ENCODE measurements around the gene GMDS.

GMDS gene

GRCh38 chr6:1617466-1618310 is 627.7 kb downstream of the GMDS start:
- DNase-seq, result no peak

- no peak for DNase-seq
These were observed 628.5 kb downstream of the GMDS start for GRCh38 chr6:1616701-1617463.

DNA sequence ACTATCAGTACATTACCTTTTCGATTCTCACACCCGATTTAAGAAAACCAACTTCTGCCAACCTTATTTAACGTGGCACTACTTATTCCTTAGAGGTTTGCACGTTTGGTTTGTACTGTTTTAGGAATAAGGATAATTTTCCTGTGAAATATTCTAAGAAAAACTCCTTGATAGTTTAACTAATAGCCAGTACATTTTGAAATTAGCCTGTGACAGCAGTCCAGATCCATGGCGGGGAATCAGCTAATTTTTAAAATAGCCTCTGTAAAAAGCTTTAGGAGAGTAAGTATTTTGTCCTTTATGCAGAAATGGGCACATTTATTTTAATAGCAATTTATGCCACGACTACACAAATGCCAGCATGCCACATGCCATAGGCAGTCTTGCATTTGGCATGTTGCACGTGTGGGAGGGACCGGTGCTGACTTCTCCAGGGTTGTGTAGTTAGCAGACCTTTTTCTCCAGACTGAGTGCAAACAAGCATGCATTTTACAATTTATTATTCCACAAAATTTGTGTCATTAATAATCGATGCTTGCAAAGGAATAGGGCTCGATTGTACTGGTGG is 629.5 kb downstream of the GMDS start:
- no peak for DNase-seq

DNA sequence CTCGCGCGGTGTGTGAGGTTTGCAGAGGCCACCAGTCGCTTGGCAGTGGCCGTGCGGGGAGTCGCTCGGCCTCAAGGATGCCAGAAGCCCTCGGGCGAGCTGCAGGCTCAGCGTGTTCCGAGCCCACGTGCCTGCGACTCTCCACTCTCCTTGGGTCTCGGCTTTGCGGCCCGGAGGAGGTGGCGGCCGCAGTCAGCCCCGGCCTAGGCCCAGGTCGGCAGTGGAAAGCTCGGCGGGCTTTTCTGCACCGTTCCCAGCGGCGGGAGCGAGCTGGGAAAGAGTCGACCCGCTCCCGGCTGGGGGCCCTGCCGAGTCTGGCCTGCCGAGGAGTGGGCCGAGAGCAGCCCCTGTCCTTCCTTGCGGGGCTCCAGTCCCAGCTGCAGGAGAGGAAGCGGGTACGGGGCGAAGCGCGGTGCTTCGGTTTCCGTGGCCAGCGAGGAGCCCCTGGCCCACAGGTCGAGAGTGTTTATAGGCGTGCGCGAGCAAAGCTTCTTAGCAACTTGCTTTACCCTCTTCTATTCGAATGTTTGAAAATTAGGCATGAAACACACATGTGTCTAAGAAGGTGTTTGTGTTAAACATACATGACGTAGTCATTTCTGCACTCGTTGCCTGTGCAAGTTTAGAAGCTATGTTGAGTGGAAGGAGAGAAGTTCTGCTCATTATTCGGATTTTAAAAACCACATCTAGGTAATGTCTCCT is 630.1 kb downstream of the GMDS start:
- DNase-seq, result no peak

DNA sequence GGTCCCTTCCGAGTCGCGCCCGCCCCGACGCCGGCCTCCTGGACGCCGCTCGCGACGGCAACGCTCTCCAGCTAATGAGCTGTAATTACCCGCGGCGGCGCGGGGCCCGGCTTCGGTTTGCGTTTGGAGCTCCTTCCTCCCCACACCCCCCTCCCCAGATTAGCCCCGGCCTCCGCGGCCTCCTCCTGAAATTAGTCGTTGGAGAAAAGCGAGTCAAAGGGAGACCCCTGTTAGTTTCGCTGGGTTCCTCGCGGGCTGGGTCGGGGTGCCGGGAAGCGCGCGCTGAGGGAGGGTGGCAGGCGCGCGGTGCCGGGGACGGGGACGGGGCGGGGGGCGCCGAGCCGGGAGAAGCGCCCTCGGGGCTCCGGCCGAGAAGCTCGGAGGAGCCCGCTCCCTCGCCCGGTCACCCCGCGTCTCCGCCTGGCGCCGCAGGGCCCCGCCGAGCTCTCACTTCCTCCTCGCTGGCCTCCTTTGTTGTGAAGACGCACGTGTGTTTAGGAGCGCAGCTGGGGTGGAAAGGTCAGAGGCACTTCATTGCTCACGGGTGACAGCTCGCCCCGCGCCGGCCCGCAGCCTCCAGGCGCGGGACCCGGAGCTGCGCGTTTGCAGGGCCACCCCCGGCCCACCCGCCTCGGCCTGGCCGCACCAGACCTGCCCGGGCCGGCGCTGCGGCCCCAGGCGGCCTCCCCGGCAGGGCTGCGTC is 630.8 kb downstream of the GMDS start:
- DNase-seq, result no peak

GRCh38 chr6:1613688-1614447 is 631.5 kb downstream of the GMDS start:
- no peak for DNase-seq

- no peak for DNase-seq
These were observed 632.1 kb downstream of the GMDS start for GRCh38 chr6:1613346-1613687.

DNA sequence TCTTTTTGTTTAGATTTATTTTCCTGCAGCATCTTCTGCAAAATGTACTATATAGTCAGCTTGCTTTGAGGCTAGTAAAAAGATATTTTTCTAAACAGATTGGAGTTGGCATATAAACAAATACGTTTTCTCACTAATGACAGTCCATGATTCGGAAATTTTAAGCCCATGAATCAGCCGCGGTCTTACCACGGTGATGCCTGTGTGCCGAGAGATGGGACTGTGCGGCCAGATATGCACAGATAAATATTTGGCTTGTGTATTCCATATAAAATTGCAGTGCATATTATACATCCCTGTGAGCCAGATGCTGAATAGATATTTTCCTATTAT is 632.5 kb downstream of the GMDS start:
- no peak for DNase-seq

DNA sequence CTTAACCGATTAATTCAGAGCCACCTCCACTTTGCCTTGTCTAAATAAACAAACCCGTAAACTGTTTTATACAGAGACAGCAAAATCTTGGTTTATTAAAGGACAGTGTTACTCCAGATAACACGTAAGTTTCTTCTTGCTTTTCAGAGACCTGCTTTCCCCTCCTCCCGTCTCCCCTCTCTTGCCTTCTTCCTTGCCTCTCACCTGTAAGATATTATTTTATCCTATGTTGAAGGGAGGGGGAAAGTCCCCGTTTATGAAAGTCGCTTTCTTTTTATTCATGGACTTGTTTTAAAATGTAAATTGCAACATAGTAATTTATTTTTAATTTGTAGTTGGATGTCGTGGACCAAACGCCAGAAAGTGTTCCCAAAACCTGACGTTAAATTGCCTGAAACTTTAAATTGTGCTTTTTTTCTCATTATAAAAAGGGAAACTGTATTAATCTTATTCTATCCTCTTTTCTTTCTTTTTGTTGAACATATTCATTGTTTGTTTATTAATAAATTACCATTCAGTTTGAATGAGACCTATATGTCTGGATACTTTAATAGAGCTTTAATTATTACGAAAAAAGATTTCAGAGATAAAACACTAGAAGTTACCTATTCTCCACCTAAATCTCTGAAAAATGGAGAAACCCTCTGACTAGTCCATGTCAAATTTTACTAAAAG is 633.0 kb downstream of the GMDS start:
- DNase-seq, result no peak

DNA sequence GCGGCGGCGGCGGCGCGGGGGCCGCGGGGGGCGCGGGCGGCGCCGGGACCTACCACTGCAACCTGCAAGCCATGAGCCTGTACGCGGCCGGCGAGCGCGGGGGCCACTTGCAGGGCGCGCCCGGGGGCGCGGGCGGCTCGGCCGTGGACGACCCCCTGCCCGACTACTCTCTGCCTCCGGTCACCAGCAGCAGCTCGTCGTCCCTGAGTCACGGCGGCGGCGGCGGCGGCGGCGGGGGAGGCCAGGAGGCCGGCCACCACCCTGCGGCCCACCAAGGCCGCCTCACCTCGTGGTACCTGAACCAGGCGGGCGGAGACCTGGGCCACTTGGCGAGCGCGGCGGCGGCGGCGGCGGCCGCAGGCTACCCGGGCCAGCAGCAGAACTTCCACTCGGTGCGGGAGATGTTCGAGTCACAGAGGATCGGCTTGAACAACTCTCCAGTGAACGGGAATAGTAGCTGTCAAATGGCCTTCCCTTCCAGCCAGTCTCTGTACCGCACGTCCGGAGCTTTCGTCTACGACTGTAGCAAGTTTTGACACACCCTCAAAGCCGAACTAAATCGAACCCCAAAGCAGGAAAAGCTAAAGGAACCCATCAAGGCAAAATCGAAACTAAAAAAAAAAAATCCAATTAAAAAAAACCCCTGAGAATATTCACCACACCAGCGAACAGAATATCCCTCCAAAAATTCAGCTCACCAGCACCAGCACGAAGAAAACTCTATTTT is 633.7 kb downstream of the GMDS start:
- no peak for DNase-seq

- DNase-seq, result no peak
These were observed 634.2 kb downstream of the GMDS start for GRCh38 chr6:1611322-1611571.

DNA sequence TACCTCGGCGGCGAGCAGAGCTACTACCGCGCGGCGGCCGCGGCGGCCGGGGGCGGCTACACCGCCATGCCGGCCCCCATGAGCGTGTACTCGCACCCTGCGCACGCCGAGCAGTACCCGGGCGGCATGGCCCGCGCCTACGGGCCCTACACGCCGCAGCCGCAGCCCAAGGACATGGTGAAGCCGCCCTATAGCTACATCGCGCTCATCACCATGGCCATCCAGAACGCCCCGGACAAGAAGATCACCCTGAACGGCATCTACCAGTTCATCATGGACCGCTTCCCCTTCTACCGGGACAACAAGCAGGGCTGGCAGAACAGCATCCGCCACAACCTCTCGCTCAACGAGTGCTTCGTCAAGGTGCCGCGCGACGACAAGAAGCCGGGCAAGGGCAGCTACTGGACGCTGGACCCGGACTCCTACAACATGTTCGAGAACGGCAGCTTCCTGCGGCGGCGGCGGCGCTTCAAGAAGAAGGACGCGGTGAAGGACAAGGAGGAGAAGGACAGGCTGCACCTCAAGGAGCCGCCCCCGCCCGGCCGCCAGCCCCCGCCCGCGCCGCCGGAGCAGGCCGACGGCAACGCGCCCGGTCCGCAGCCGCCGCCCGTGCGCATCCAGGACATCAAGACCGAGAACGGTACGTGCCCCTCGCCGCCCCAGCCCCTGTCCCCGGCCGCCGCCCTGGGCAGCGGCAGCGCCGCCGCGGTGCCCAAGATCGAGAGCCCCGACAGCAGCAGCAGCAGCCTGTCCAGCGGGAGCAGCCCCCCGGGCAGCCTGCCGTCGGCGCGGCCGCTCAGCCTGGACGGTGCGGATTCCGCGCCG is 634.7 kb downstream of the GMDS start:
- no peak for DNase-seq

DNA sequence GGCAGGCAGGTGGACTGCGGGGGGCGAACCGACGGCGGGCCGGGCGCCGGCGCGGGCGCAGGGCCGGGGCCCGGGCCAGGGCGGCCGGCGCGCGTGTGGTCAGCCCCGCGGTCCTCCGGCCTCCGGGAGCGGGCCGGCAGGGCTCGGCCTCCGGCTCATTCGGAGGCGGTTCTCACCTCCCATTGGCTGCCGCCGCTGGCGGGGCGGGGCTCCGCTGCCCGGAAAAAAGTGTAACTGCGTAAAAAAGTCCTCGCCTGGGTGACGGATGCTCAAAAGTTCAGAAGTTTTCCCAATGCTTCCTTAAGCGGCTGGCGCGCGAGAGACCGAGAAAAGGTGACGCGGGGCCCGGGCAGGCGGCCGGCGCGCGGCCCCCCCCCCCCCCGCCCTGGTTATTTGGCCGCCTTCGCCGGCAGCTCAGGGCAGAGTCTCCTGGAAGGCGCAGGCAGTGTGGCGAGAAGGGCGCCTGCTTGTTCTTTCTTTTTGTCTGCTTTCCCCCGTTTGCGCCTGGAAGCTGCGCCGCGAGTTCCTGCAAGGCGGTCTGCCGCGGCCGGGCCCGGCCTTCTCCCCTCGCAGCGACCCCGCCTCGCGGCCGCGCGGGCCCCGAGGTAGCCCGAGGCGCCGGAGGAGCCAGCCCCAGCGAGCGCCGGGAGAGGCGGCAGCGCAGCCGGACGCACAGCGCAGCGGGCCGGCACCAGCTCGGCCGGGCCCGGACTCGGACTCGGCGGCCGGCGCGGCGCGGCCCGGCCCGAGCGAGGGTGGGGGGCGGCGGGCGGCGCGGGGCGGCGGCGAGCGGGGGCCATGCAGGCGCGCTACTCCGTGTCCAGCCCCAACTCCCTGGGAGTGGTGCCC is 635.5 kb downstream of the GMDS start, which contains the start of gene FOXC1:
FOXC1 (plus strand) TSS at position 268 of the 849 bp plus-strand sequence; CDS start at position 799, 531 bp downstream.
- peak; percentile 63 for DNase-seq

DNA sequence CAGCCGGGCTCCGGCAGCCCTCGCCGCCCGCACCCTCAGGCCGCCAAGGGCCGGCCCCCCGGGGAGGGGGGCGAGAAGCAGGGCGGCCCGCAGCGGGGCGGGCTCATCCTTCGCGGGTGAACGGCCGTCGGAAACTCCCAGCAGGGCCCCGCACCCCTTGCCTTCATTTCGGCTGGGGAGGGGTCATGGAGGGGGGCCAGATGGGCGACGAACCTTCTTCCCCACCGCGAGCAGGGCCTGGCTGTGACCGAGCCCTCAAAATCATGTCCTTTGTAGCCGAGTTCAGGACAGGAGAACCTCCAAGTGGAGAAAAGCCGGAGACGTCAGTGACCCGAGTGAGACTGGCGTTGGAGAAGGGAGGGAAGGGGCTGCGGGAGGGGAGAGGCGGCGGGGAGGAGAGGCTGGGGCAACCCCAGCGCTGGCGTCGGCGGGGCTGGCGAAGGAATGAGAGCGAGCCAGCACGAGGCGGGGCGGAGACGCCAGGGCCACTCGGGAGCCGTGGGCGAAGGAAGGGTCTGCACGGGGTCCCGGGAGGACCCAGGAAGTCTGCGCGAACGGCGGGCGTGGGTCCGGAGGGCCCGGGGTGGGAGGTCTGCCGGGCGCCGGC is 636.3 kb downstream of the GMDS start:
- no peak for DNase-seq

- DNase-seq, result peak; percentile 37
These were observed 637.0 kb downstream of the GMDS start for GRCh38 chr6:1608222-1609040.

DNA sequence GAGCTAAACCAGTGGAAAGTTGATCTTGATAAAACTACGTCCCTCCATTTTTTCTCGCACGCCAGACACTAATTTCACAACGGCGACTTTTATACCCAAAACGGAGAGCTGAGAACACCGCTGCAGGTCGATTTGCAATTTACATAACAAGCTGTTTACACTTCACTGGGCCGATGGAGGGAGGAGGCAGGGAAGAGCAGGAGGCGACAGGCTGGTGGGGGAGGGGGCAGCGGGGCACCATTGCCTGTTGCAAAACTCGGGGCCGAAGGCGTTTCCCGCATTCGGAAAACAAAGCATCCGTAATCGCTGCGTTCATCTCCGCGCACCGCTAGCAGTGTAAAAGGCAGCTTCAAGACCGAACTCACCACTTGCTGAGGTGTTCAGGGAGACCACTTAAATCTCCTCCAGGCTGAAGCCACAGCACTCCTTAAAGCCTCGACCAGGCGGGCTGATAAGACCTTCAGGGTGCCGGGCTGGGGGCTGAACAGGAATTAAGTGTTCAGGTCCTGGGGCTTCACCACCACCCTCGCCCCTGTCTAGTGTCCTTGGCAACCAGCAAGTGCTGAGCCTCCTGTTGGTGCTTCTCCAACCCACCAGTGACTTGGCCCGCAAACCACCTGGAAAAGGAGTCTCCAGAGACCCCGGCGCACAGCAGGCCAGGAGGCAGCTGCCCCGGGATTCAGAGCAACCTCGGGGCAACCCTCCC is 637.7 kb downstream of the GMDS start:
- DNase-seq, result peak; percentile 71

Measured in NCI-H2171 treated with DMSO at 0.1 percent for 48 hours (cell line).